Fibroblast of villous mesenchyme (primary cell): ENCODE data around the gene THAP2. TPM values are rescaled to one million over a fixed set of nuclear protein-coding genes. Genes with fewer than 3 reads are reported as not detected.

Source experiments
- DNase-seq: peaks from one replicate; pipeline ENCODE4 v3.0.0-alpha.2; 2010; ENCODE audit warnings: low read depth
- H3K4me3 ChIP-seq: 2 replicates; pipeline ENCODE4 v1.5.1; 2011; ENCODE audit warnings: low read depth, mild to moderate bottlenecking, low read length
- CTCF ChIP-seq: IDR thresholded peaks from 2 replicates; pipeline ENCODE4 v1.5.1; 2012; ENCODE audit warnings: low read depth, mild to moderate bottlenecking, low read length; ENCODE audit not compliant: insufficient read depth
- small RNA-seq: library from RNA; depleted of rRNA; stranded (forward); fragments of <200 nt; gene quantifications from one replicate; pipeline ENCODE3, GENCODE V24; 2012
- total RNA-seq: library from RNA; depleted of rRNA; stranded (reverse); fragments of >200 nt; gene quantifications from 2 replicates; pipeline ENCODE4 v1.2.3, GENCODE V29; 2012

Gene THAP2
- total RNA-seq, 1 donor: 6.0 TPM

GRCh38 chr12:71727958-71728357, 63.9 kb downstream of the THAP2 start:
- no peak for TF ChIP-seq CTCF
- H3K4me3 ChIP-seq: no peak overlapping the region
- DNase-seq: no peak

Small RNA genes lying within 50 kb of the gene (small RNA-seq; reads per million reads assigned to genes)
- not detected for gene RF00560

Other genes with a start within 250 kb of the THAP2 start
- not detected in 2 replicates for gene LGR5, start 224.5 kb upstream of the THAP2 start, total RNA-seq
- gene ZFC3H1, start 453 bp upstream of the THAP2 start, total RNA-seq: 34.5 and 47.1 TPM in 2 replicates
- 24.8 and 37.1 TPM in 2 replicates for gene TMEM19, start 21.8 kb downstream of the THAP2 start, total RNA-seq
- 9.3 and 12.5 TPM in 2 replicates for gene RAB21, start 90.6 kb downstream of the THAP2 start, total RNA-seq
- 16.4 and 18.0 TPM in 2 replicates for gene TBC1D15, start 175.5 kb downstream of the THAP2 start, total RNA-seq